Neutrophil (primary cell): ENCODE measurements around the gene TAAR2.

ENCODE experiments used
- H3K27ac ChIP-seq: fragments of 200-600 bp; sonication (generic); 2 replicates; pipeline ENCODE4 v1.5.1; 2016; ENCODE audit warnings: mild to moderate bottlenecking, moderate library complexity
- H3K27me3 ChIP-seq: fragments of 200-600 bp; sonication (generic); 2 replicates; pipeline ENCODE4 v1.6.0; 2016; ENCODE audit warnings: mild to moderate bottlenecking
- H3K36me3 ChIP-seq: fragments of 200-600 bp; sonication (generic); 2 replicates; pipeline ENCODE4 v1.5.1; 2017
- H3K4me1 ChIP-seq, 2 experiments: fragments of 200-600 bp in 1 of 2; sonication (generic) in 1 of 2; 1 replicate in 1 of 2; 2 replicates in 1 of 2; pipeline versions ENCODE4 v1.5.1 to v1.6.1; 2013 to 2016; ENCODE audit warnings: low read depth in 1 of 2, low read length in 1 of 2, mild to moderate bottlenecking in 1 of 2, moderate library complexity in 1 of 2; ENCODE audit not compliant: control insufficient read depth in 1 of 2, insufficient read depth in 1 of 2
- H3K4me3 ChIP-seq, 2 experiments: fragments of 200-600 bp in 1 of 2; sonication (generic) in 1 of 2; 1 replicate in 1 of 2; 2 replicates in 1 of 2; pipeline ENCODE4 v1.5.1; 2013 to 2016; ENCODE audit warnings: low read depth in 1 of 2, low read length in 1 of 2, mild to moderate bottlenecking in 1 of 2, moderate library complexity in 1 of 2
- H3K9me3 ChIP-seq: fragments of 200-600 bp; sonication (generic); 2 replicates; pipeline ENCODE4 v1.5.1; 2016
- CTCF ChIP-seq: fragments of 200-600 bp; sonication (generic); IDR thresholded peaks from 2 replicates; pipeline ENCODE4 v1.5.1; 2016; ENCODE audit warnings: antibody characterized with exemption

TAAR2 gene

GRCh38 chr6:132571774-132572173 lies 52.3 kb downstream of the TAAR2 start:
- H3K4me1 ChIP-seq = peaks cover 21 to 27% of the 10 kb centered on the region in 2 experiments
- H3K9me3 ChIP-seq = no peaks in the 10 kb centered on the region
- H3K36me3 ChIP-seq = no peaks in the 10 kb centered on the region
- H3K27me3 ChIP-seq = peaks cover 32% of the 10 kb centered on the region
- no peak overlapping the region for H3K4me3 ChIP-seq
- TF ChIP-seq CTCF = no peak
- peak overlapping the region; percentile 48 for H3K27ac ChIP-seq

- no peaks in the 10 kb centered on the region for H3K9me3 ChIP-seq
- H3K4me1 ChIP-seq = peaks cover 21 to 27% of the 10 kb centered on the region in 2 experiments
- H3K36me3 ChIP-seq = no peaks in the 10 kb centered on the region
- no peak for TF ChIP-seq CTCF
- H3K27me3 ChIP-seq = peaks cover 32% of the 10 kb centered on the region
- no peak within 1 kb of the TSS for H3K27ac ChIP-seq
- no peak within 1 kb of the TSS for H3K4me3 ChIP-seq
Observed at GRCh38 chr6:132570221-132570777, 53.8 kb downstream of the TAAR2 start, which contains the start of gene TAAR6. Gene TAAR6 (plus strand): TSS chr6:132570322. CDS start chr6:132570322, 0 bp downstream.

GRCh38 chr6:132569170-132569569 lies 54.9 kb downstream of the TAAR2 start:
- H3K9me3 ChIP-seq = no peaks in the 10 kb centered on the region
- peaks cover 21 to 27% of the 10 kb centered on the region in 2 experiments for H3K4me1 ChIP-seq
- no peak overlapping the region for H3K4me3 ChIP-seq
- peaks cover 38% of the 10 kb centered on the region for H3K27me3 ChIP-seq
- H3K27ac ChIP-seq = no peak overlapping the region
- TF ChIP-seq CTCF = no peak
- H3K36me3 ChIP-seq = no peaks in the 10 kb centered on the region

- no peak overlapping the region for H3K27ac ChIP-seq
- peaks cover 44% of the 10 kb centered on the region for H3K27me3 ChIP-seq
- H3K4me1 ChIP-seq = peaks cover 21 to 27% of the 10 kb centered on the region in 2 experiments
- no peak overlapping the region for H3K4me3 ChIP-seq
- no peaks in the 10 kb centered on the region for H3K36me3 ChIP-seq
- TF ChIP-seq CTCF = no peak
- no peaks in the 10 kb centered on the region for H3K9me3 ChIP-seq
Observed at GRCh38 chr6:132568611-132569010, 55.5 kb downstream of the TAAR2 start.

GRCh38 chr6:132567566-132567965 lies 56.5 kb downstream of the TAAR2 start:
- peaks cover 17 to 23% of the 10 kb centered on the region in 2 experiments for H3K4me1 ChIP-seq
- TF ChIP-seq CTCF = no peak
- no peaks in the 10 kb centered on the region for H3K9me3 ChIP-seq
- peaks cover 55% of the 10 kb centered on the region for H3K27me3 ChIP-seq
- no peaks in the 10 kb centered on the region for H3K36me3 ChIP-seq
- H3K27ac ChIP-seq = no peak overlapping the region
- no peak overlapping the region for H3K4me3 ChIP-seq
